Neural progenitor cell (in vitro differentiated cells): Measurements from ENCODE around the gene HAND1.

ENCODE experiments used
- CTCF ChIP-seq: fragments of 200-600 bp; sonication (generic); IDR thresholded peaks from 2 replicates; pipeline ENCODE4 v1.5.1; 2017; ENCODE audit warnings: antibody characterized with exemption, mild to moderate bottlenecking
- EZH2 ChIP-seq: fragments of 200-600 bp; sonication (generic); IDR thresholded peaks from 2 replicates; pipeline ENCODE4 v1.6.1; 2017; ENCODE audit warnings: antibody characterized with exemption, mild to moderate bottlenecking, moderate library complexity
- EZH2phosphoT487 ChIP-seq: fragments of 200-600 bp; sonication (generic); IDR thresholded peaks from 2 replicates; pipeline ENCODE4 v1.6.1; 2017; ENCODE audit warnings: antibody characterized with exemption

DNA sequence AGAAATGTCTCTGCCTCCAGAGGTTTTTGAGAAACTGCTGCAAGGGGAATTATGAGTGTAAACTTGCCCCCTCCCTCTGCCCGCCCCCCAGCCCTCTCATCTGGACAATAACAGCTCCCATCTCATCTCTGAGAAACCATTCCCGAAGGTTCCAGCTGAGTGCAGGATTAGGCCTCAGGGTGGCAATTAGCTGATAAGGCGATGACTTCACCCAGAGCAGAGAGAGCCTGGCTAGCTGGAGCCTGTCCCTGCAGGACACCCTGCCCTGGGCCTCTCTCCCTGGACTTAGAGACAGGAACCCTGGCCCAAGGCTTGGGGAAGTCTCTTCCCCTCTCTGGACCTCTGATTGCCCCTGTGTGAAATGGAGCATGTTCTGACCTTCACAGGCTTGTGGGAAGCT lies 45.7 kb upstream of the HAND1 start:
- no peak for TF ChIP-seq CTCF
- TF ChIP-seq EZH2 = no peak
- no peak for TF ChIP-seq EZH2phosphoT487
